Measurements from ENCODE around the gene OTOS.

Gene OTOS

DNA sequence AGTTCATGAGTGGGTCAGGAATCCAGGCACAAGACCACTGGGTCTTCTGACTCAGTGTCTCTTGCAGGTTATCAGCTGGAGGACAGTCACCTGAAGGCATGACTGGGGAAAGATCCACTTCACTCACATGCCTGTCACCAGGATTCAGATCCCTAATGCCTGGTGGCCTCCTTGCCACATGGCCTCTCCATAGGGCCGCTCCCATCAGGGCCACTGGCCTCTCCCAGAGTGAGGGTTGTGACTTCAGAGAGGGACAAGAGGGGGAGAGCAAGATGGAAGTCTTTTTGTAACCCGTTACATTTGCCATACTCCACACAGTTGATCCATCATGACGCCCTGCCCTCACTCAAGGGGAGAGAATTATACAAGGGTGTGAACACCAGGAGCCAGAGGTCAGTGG lies 13.0 kb upstream of the OTOS start:
- DNase-seq (ENCODE audit: low read depth in 2 of 2): no peak

GRCh38 chr2:240151477-240152031 lies 11.1 kb upstream of the OTOS start:
- no peak for DNase-seq (ENCODE audit: low read depth in 2 of 2)

GRCh38 chr2:240149943-240150784 lies 9.7 kb upstream of the OTOS start:
- peak in 1 of 2 donors; percentile 6 for DNase-seq (ENCODE audit: low read depth in 2 of 2)

DNA sequence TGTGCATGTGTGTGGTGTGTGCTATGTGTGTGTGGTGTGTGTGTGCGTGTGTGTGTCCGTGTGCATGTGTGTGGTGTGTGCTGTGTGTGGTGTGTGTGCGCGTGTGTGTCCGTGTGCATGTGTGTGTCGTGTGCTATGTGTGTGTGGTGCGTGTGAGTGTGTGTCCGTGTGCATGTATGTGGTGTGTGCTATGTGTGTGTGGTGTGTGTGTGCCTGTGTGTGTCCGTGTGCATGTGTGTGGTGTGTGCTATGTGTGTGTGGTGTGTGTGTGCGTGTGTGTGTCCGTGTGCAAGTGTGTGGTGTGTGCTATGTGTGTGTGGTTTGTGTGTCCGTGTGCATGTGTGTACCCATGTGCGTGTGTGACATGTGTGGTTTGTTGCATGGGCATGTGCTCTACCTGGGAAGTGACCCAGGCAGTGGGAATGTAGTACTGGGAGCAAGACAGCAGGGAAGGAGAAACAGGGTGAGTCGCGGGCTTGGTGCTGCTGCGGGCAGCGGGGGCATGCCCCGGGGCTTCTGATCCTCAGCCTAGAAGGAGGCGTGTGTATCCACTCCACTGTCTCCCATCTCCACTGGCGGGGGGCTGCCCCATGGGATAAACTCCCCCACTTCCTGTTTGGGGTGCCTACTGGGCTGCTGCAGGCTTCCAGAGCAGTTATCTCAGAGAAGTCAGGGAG lies 7.6 kb upstream of the OTOS start:
- DNase-seq (ENCODE audit: low read depth in 2 of 2): no peak

GRCh38 chr2:240147382-240147781 lies 6.9 kb upstream of the OTOS start:
- no peak for DNase-seq (ENCODE audit: low read depth in 2 of 2)

DNA sequence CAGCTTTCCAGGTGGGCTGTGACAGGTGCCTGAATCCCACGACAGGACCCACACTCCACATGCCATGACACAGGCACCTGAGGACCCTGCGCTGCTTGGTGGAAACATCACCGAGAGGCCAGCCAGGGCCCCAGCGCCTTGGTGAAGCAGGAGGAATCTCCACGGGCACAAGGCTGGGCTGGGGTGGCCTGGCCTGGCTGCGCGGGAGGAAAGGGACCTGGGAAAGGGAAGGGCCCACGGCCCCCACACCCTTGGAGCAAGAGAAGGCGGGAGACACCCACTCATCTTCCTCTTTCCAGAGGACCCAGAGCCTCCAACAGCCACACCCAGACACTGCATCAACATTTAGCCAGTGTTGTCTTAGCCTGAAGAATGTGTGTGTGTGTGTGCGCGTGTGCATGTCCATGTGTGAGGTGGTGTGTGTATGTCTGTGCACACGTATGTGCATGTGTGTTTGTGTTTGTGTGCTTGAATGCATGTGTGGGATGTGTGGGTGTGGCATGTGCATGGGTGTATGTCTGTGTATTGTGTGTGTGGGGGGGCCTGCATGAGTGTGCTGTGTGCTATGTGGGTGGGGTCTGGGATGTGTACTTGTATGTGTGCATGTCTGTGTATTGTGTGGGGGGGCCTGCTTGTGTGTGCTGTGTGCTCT lies 6.3 kb upstream of the OTOS start:
- no peak for DNase-seq (ENCODE audit: low read depth in 2 of 2)

DNA sequence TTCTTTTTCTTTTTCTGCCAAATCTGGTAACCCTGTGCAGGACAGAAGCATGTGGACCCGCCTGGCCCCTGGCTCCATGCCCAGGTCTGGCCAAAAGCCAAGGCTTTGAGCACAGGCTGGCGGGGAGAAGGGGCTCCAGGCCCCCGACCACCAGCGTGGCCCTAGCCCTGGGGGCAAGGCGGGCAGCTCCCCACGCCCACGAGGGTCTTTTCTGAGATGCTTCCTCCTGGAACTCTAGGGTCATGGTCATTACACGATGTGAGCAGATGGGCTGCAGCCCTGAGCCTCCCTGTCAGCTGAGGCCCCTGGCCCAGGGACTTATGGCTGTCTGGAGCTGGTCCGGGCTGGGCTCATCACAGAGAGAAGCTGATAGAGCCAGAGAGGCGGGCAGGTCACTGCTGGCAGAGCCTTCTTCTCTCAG lies 5.7 kb upstream of the OTOS start:
- no peak for DNase-seq (ENCODE audit: low read depth in 2 of 2)

GRCh38 chr2:240145461-240145860 lies 5.0 kb upstream of the OTOS start:
- no peak for DNase-seq (ENCODE audit: low read depth in 2 of 2)

GRCh38 chr2:240144649-240145261 lies 4.3 kb upstream of the OTOS start:
- no peak for DNase-seq (ENCODE audit: low read depth in 2 of 2)

GRCh38 chr2:240143801-240144648 lies 3.6 kb upstream of the OTOS start:
- DNase-seq (ENCODE audit: low read depth in 2 of 2): peak; percentile 50 to 81

DNA sequence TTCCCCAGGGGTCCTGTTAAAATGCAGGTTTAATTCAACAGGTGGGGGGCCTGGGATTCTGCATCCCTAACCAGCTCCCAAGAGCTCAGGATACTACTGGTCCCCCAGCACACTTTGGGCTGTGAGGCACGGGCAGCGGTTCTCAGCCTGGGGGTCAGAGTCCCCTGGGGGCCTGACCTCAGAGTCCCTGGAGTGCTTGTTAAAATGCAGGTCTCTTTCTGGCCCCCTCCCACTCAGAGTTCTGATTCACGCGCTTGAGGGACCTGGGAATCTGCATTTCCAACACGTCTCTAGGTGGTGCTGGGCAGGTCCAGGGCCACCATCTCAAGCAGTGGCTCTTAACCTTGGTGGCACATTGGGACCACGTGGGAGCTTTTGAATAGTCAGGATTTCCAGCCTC lies 2.8 kb upstream of the OTOS start:
- no peak for DNase-seq (ENCODE audit: low read depth in 2 of 2)

DNA sequence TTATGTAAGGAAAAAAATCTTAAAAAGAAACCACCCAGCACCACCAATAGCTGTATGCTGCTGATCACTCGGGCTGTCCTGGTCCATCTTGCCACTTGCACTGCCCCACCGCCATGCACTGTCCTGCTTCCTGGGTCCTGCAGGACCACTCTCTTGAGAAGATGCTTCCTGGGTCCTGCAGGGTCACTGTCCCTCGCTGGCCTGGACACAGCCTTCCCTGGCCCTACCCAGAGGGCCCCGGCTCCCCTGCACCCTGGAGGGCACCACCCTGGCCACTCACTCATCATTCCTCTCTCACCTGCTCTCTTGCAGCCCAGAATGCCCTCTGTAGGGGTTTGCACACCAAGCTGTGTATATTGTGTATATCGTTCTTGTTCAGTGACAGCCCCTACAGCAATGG lies 2.4 kb upstream of the OTOS start:
- no peak for DNase-seq (ENCODE audit: low read depth in 2 of 2)

DNA sequence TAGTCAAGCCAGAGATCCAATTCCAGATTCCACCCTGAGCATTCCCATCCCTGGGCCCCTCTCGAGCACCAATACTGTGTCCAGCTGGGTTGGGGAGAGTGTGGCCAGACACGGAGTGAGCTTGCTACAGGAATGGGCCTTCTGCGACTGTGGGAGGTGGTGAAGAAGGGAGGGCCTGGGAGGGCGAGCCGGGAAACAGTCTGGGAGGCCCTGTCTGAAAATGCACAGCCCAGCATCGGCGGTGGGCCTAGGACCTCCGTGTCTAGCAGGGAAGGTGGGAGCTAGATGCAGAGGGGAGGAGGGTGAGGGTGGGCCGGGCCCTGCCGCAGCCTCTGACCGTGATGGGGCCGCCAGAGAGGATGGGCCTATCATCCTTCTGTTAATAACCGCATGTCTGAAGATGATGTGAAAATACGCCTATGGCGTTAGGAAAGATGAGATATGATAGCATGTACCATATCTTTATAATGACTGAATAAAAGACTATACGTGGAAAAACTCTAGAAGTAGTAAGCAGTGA lies 1.9 kb upstream of the OTOS start:
- no peak for DNase-seq (ENCODE audit: low read depth in 2 of 2)

DNA sequence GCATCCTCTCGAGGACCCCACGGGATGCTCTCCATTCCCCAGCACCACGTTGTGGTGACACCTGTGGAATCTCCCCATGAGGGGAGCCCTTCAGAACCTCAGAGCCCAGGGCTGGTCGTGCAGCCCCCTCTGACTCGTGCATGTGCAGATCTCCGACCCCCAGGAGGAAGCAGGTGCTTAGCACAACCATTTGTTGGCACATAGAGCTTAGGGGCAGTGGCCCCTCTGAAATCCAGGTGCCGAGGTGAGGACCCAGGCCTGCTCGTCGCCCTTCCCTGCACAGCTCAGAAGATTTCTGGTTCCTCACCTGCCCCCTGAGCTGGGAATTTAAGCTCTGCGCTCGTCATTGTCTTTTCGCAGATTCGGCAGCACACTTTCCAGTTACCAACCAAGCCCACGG lies 1.3 kb upstream of the OTOS start:
- no peak for DNase-seq (ENCODE audit: low read depth in 2 of 2)

GRCh38 chr2:240140920-240141319 lies 462 bp upstream of the OTOS start:
- no peak for DNase-seq (ENCODE audit: low read depth in 2 of 2)

- no peak for DNase-seq (ENCODE audit: low read depth in 2 of 2)
These were observed 628 bp downstream of the OTOS start for GRCh38 chr2:240139666-240140393.

- no peak for DNase-seq (ENCODE audit: low read depth in 2 of 2)
These were observed 1.4 kb downstream of the OTOS start for GRCh38 chr2:240139011-240139441.

- no peak for DNase-seq (ENCODE audit: low read depth in 2 of 2)
These were observed 2.0 kb downstream of the OTOS start for GRCh38 chr2:240138254-240138984.

DNA sequence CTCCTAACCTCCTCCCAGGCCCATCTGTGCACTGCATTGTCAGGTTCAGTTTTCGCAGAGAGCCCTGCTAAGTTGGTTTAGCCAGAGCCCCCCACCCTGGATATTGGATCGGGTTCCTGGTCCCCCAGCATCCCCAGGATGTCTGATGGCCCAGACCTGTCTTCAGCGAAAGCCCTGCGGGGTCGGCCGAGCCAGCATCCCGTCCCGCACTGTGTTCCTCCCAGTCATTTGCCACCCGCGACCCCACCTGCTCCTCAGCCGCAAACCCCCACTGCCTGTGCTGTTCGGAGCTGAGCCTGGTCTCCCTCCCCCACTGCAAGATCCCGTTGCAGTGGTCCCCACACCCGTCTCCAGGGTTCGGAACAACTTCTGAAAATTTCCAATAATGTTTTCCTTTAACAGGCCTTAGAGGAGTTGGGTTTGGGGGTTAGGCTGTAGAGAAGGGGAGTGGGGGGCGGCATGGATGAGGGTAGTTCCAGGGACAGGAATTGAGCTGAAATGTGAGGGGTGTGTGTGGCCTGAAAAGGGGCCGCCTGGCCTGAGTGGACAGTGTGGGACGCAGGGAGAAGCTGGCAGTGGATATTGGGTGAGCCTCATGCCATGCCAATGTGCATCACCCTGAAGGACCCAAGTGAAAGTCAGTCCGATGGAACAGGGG lies 2.7 kb downstream of the OTOS start:
- DNase-seq (ENCODE audit: low read depth in 2 of 2): no peak

All from stimulated activated CD4-positive, alpha-beta T cell treated with anti-CD3 and anti-CD28 coated beads, Interleukin-1b, Interleukin-23, amount 100 ng/mL, for 1 hour (primary cell).